ENCODE measurements around the gene HELQ. TPM values are rescaled to one million over a fixed set of nuclear protein-coding genes. Genes with fewer than 3 reads are reported as not detected.

Gene HELQ
- total RNA-seq, 6 donors from 2014 or later, result 8.9 to 26.2 (median 14.6) TPM

- Histone ChIP-seq H3K36me3 (peaks cover 3 to 59% (median 20%) of the 10 kb centered on the region in 4 donors), H3K9me3 (no peaks in the 10 kb centered on the region), H3K27me3 (no peaks in the 10 kb centered on the region), H3K4me3 (no peak overlapping the region), H3K27ac (no peak overlapping the region), H3K4me1 (no peaks in the 10 kb centered on the region)
- no peak for TF ChIP-seq EP300 (IDR thresholded peaks at IDR 0.05)
- TF ChIP-seq POLR2AphosphoS5 (IDR thresholded peaks at IDR 0.05), result no peak
- TF ChIP-seq POLR2A (IDR thresholded peaks at IDR 0.05), result no peak
- no peak for TF ChIP-seq CTCF (IDR thresholded peaks at IDR 0.05)
- no peak for DNase-seq
- 100% methylated on average over 1 of the region's 1 CpG for WGBS, 2 donors
- no peak for ATAC-seq (ENCODE audit: low FRiP score in 2 of 2)
These were observed 24.4 kb downstream of the HELQ start for GRCh38 chr4:83431200-83431599.

GRCh38 chr4:83418211-83418610 lies 37.4 kb downstream of the HELQ start:
- H3K27ac ChIP-seq, result no peak overlapping the region
- H3K36me3 ChIP-seq, result peaks cover 11 to 81% (median 46%) of the 10 kb centered on the region in 4 donors
- no peaks in the 10 kb centered on the region for H3K4me1 ChIP-seq
- H3K4me3 ChIP-seq, result no peak overlapping the region
- H3K27me3 ChIP-seq, result no peaks in the 10 kb centered on the region
- DNase-seq (no peak), ATAC-seq (ENCODE audit: low FRiP score in 2 of 2) (no peak)
- TF ChIP-seq POLR2A (IDR thresholded peaks at IDR 0.05) (no peak), EP300 (IDR thresholded peaks at IDR 0.05) (no peak), POLR2AphosphoS5 (IDR thresholded peaks at IDR 0.05) (no peak), CTCF (IDR thresholded peaks at IDR 0.05) (no peak)
- no peaks in the 10 kb centered on the region for H3K9me3 ChIP-seq

GRCh38 chr4:83417566-83417965 lies 38.1 kb downstream of the HELQ start:
- WGBS, 2 donors, result 72 to 79% methylated on average over 4 of the region's 4 CpGs
- Histone ChIP-seq H3K27ac (no peak overlapping the region), H3K36me3 (peaks cover 9 to 80% (median 42%) of the 10 kb centered on the region in 4 donors), H3K9me3 (no peaks in the 10 kb centered on the region), H3K27me3 (no peaks in the 10 kb centered on the region), H3K4me3 (no peak overlapping the region), H3K4me1 (no peaks in the 10 kb centered on the region)
- no peak for DNase-seq
- no peak for TF ChIP-seq POLR2A (IDR thresholded peaks at IDR 0.05)
- TF ChIP-seq CTCF (IDR thresholded peaks at IDR 0.05), result no peak
- TF ChIP-seq POLR2AphosphoS5 (IDR thresholded peaks at IDR 0.05), result no peak
- ATAC-seq (ENCODE audit: low FRiP score in 2 of 2), result no peak

- WGBS, 2 donors, result 97 to 100% methylated on average over 2 of the region's 2 CpGs
- Histone ChIP-seq H3K27ac (no peak overlapping the region), H3K27me3 (no peaks in the 10 kb centered on the region), H3K36me3 (peaks cover 9 to 83% (median 41%) of the 10 kb centered on the region in 4 donors), H3K4me1 (no peaks in the 10 kb centered on the region), H3K4me3 (no peak overlapping the region), H3K9me3 (no peaks in the 10 kb centered on the region)
- no peak for DNase-seq
- TF ChIP-seq POLR2AphosphoS5 (IDR thresholded peaks at IDR 0.05), result no peak
- TF ChIP-seq CTCF (IDR thresholded peaks at IDR 0.05), result no peak
- no peak for TF ChIP-seq EP300 (IDR thresholded peaks at IDR 0.05)
- no peak for TF ChIP-seq POLR2A (IDR thresholded peaks at IDR 0.05)
- no peak for ATAC-seq (ENCODE audit: low FRiP score in 2 of 2)
These were observed 41.9 kb downstream of the HELQ start for GRCh38 chr4:83413676-83414075.

- ATAC-seq (ENCODE audit: low FRiP score in 2 of 2), result no peak
- WGBS, 2 donors, result 92 to 98% methylated on average over 1 of the region's 1 CpG
- no peak for TF ChIP-seq POLR2A (IDR thresholded peaks at IDR 0.05)
- TF ChIP-seq EP300 (IDR thresholded peaks at IDR 0.05), result no peak
- no peak for TF ChIP-seq CTCF (IDR thresholded peaks at IDR 0.05)
- no peak for TF ChIP-seq POLR2AphosphoS5 (IDR thresholded peaks at IDR 0.05)
These were observed 46.7 kb downstream of the HELQ start for GRCh38 chr4:83408908-83409307.

More at GRCh38 chr4:83408908-83409307, 46.7 kb downstream of the HELQ start:
- H3K36me3 ChIP-seq, result peaks cover 0 to 59% (median 24%) of the 10 kb centered on the region in 4 donors
- H3K4me3 ChIP-seq, result no peak overlapping the region
- no peaks in the 10 kb centered on the region for H3K9me3 ChIP-seq
- no peaks in the 10 kb centered on the region for H3K27me3 ChIP-seq
- H3K27ac ChIP-seq, result no peak overlapping the region
- no peak for DNase-seq
- H3K4me1 ChIP-seq, result no peaks in the 10 kb centered on the region
